ENCODE data around the gene KIR2DL1.
"Not testable (repeated sequence)": the region's sequence is repeated elsewhere in the genome, so short reads cannot be mapped to it uniquely, and the experiment has no call there.

- not testable (repeated sequence) for TF ChIP-seq EZH2 (IDR thresholded peaks at IDR 0.05; ENCODE audit: low read length, missing control alignments); CTCF (conservative IDR thresholded peaks at IDR 0.05 in 1 of 2, IDR thresholded peaks at IDR 0.05 in 1 of 2; ENCODE audit: low read depth in 1 of 2, low read length in 2 of 2)
Observed at GRCh38 chr19:54771018-54771960, 1.7 kb downstream of the KIR2DL1 start.

Data from fibroblast of lung (primary cell).